K562 (cell line): ENCODE data around the gene FSD1L. TPM values are rescaled to one million over a fixed set of nuclear protein-coding genes. Genes with fewer than 3 reads are reported as not detected.

ENCODE experiments used
- BACH1 ChIP-seq: fragments of 200-800 bp; sonication (Bioruptor generic); IDR thresholded peaks from 2 replicates; pipeline ENCODE4 v1.6.1; 2016; ENCODE audit warnings: missing genetic modification characterization, missing compliant biosample characterization
- DIDO1 ChIP-seq: fragments of 450-650 bp; IDR thresholded peaks from 2 replicates; pipeline ENCODE4 v1.6.1; 2016; ENCODE audit warnings: low read depth, missing biosample characterization, missing genetic modification characterization
- MAFK ChIP-seq: IDR thresholded peaks from 2 replicates; pipeline ENCODE4 v1.6.1; 2011; ENCODE audit warnings: low read length, improper control_type of control experiment
- RNF219 ChIP-seq: fragments of 250-450 bp; sonication (Bioruptor Pico); IDR thresholded peaks from 2 replicates; pipeline ENCODE4 v1.5.0; 2022; ENCODE audit warnings: mild to moderate bottlenecking
- STAT6 ChIP-seq: sonication (generic); formaldehyde crosslinking; IDR thresholded peaks from 2 replicates; pipeline ENCODE4 v1.8.1; 2023; ENCODE audit warnings: mild to moderate bottlenecking, missing genetic modification reagents
- TCF15 ChIP-seq: fragments of 250-450 bp; sonication (Bioruptor Pico); IDR thresholded peaks from 2 replicates; pipeline ENCODE4 v1.8.0; 2022; ENCODE audit warnings: moderate library complexity, mild to moderate bottlenecking, inconsistent platforms
- ZBTB11 ChIP-seq, 3 experiments: fragments of 200-800 bp in 1 of 3; fragments of 250-450 bp in 1 of 3; fragments of 450-650 bp in 1 of 3; sonication (Bioruptor Pico) in 1 of 3; sonication (Bioruptor generic) in 1 of 3; formaldehyde crosslinking in 1 of 3; IDR thresholded peaks; 2 replicates each; pipeline versions ENCODE4 v1.6.1 to v1.8.0; 2016 to 2022; ENCODE audit warnings: mild to moderate bottlenecking in 2 of 3, missing genetic modification characterization in 2 of 3, missing compliant biosample characterization in 1 of 3, moderate library complexity in 1 of 3
- ZNF239 ChIP-seq: fragments of 250-450 bp; sonication (Bioruptor Pico); IDR thresholded peaks from 2 replicates; pipeline ENCODE4 v1.4.0; 2020; ENCODE audit warnings: mild to moderate bottlenecking
- ZNF318 ChIP-seq, 2 experiments: fragments of 450-650 bp; IDR thresholded peaks; 2 replicates each; pipeline ENCODE4 v1.6.1; 2016; ENCODE audit warnings: mild to moderate bottlenecking in 2 of 2, borderline replicate concordance in 1 of 2, low read depth in 1 of 2, moderate library complexity in 1 of 2
- polyA plus RNA-seq, 8 experiments: library from polyadenylated mRNA; depleted of rRNA in 4 of 8; stranded (reverse) in 5 of 8; unstranded in 3 of 8; fragments of >200 nt; fragmentation: Nextera tagmentation in 2 of 8; fragmentation: Illumina TruSeq in 1 of 8; extraction: Ambion mirVana in 2 of 8; extraction: Trizol in 1 of 8; gene quantifications; 2 replicates each; pipeline versions ENCODE4 v1.2.1 to v1.2.3, GENCODE V29; 2011 to 2014; ENCODE audit warnings: inconsistent platforms in 1 of 8, missing spikeins in 1 of 8
- total RNA-seq, 7 experiments: library from RNA; depleted of rRNA in 6 of 7; stranded (reverse); fragments of >200 nt in 6 of 7; fragmentation: Illumina TruSeq in 2 of 7; extraction: Trizol in 2 of 7; gene quantifications; 2 replicates each; pipeline versions ENCODE4 v1.2.1 to v1.2.3, GENCODE V29; 2011 to 2021; ENCODE audit warnings: low replicate concordance in 1 of 7

The FSD1L gene
- total and polyA plus RNA-seq, 9 of the 15 experiments (the other 6 are each of a cell fraction or from before 2014, with no cell fraction given), result 0.95 to 4.2 (median 2.1) TPM

GRCh38 chr9:105503881-105504280 lies 56.0 kb downstream of the FSD1L start (continued):
- TF ChIP-seq ZBTB11 (CRISPR knock-in tag; IDR thresholded peaks at IDR 0.05) (no peak), TCF15 (CRISPR knock-in tag) (no peak), BACH1 (peak; percentile 95), DIDO1 (no peak), STAT6 (CRISPR knock-in tag) (no peak), MAFK (peak; percentile 92), ZNF239 (CRISPR knock-in tag) (no peak), ZNF318 (IDR thresholded peaks at IDR 0.05; ENCODE audit: borderline replicate concordance in 1 of 2, low read depth in 1 of 2) (no peak), RNF219 (CRISPR knock-in tag) (no peak)
